CD4-positive, alpha-beta T cell treated with Interleukin-15 for 1 hour (primary cell): Measurements from ENCODE around the gene USB1.

Source experiments
- DNase-seq: peaks from one replicate; pipeline ENCODE4 v3.0.0-alpha.2; 2020

USB1 gene

DNA sequence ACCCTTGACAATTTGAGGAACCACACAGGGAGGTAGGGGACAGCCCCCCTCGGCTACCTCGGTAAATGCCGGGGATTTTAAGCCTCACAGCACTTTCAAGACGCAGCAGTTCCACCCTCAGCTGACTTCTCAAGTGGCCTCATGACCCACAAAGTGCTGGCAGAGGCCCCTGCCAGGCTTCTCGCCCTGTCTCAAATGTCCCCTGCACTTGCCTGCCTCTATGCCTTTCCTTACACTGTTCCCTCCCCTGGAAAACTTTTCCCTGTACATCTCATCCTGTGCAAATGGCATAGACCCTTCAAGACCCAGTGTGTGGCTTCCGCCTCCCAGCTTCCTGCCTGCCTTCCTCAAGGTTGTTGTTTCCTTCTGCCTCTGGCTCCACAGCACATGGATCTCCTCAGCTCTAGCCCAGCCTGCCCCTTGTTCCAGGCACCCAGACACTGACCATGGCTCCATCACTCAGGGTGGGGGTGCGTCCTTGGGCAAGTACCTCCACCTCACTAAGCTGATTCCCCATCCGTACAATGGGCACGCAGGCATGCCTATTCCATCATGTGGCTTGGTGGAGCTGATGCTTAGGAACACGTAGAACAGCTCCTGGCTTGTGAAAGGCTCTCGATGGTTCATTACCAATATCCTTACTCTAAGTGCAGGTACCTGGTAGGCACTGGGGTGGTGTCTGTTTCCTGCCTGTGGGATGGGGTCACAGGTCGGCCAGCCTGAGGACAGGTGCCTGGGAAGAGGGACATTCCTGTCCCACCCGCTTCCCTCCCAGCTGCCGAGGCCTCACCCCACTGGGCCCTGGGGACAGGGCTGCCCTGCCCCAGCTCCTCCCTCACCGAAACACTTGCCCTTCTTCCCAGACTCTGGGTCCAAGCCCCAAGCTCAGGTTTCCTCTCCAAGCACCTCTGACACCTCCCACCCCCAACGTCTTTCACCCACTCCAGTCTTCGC, 48.3 kb downstream of the USB1 start:
- DNase-seq, result no peak

DNA sequence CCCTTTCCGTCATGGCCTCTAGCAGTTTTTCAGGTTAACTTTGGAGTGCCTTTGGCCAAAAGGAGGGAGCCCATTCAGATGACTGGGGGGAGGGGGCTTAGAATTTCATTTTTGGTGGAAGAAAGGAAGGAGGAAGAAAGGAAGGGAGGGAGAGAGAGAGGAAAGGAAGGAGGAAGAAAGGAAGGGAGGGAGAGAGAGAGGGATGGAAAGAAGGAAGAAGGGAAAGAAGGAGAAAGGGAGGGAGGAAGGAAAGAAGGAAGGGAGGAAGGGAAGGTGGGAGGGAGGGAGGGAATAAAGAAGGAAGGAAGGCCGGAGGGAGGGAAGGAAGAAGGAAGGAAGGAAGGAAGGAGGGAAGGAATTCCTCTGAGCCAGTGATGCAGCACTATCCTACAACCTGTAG, 50.1 kb downstream of the USB1 start:
- DNase-seq, result no peak

DNA sequence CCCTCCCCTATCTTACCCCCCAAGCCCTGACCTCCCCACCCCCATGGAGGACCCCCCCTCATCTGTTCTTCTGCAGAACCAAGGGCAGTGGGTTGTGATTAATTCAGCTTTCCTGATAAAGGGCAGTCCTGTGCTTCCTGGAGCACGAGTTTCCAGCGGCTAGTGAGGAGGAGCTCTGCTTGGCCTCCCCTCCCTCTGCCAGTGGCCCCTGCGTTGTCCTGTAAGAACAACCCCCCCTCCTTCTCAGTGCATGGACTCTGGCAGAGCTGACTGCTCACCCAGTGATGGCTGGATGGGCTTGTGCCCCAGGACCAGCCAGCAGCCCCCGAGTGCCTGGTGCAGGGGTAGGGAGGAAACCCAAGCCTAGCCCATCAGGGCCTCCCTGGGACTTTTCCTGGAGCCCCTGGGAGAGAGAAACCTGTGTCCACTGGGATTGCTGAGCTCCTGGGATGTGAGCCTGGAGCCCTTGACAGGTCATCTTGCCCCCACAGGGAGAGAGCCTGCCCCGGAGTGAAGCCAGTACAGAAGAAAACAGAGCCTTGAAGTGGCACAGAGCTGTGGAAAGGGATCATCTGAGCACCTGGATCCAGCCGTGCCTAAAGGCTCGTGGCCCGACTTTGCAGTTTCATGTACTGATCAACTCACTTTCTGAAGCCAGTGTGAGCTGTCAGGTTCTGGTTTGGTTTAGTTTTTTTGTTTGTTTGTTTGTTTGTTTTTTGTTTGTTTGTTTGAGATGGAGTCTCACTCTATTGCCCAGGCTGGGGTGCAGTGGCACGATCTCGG, 50.8 kb downstream of the USB1 start:
- no peak for DNase-seq

DNA sequence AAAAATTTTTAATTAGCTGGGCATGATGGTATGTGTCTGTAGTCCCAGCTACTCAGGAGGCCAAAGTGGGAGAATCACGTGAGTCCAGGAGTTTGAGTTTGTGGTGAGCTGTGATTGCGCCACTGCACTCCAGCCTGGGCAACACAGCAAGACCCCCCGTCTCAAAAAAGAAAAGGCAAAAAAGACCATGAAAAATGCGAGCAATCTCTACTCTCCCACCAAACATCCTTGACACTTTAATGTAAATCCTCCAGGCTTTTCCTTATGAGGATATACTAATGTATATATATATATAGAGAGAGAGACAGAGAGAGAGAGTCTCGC, 52.4 kb downstream of the USB1 start:
- no peak for DNase-seq

DNA sequence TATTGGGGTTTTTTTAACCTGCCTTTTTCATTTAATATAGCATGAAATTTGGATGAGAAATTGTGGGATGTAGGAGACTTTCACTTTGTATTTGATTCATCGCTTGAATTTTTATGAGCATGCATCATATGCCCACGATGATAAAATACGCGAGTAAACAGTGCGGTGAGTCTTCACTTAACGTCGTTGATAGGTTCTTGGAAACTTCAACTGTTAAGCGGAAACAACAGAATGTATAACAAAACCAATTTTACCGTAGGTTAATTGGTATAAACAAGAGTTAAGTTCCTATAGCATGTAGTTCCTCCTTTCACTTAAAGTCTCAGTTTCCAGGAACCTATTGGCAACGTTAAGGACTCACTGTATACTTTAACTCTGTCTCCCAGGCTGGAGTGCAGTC, 53.1 kb downstream of the USB1 start:
- DNase-seq, result no peak

DNA sequence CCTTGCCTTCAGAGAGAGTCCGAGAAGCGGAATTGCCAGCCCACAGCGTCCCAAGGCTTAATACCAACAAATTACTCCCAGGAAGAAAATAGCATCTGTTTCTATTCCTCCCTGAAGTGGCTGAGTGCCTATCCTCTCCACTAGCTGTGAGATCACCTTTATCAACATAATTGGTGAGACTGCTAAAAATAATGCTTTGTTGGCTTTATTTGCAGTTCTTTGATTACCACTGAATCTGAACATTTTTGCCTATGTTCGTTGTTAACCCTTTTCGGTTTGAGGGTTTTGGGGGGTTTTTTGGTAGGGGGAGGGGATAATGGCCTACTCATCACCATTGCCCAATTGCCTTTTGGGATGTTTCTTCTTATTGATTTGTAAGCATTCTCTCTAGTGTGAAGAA, 55.4 kb downstream of the USB1 start:
- DNase-seq, result no peak

DNA sequence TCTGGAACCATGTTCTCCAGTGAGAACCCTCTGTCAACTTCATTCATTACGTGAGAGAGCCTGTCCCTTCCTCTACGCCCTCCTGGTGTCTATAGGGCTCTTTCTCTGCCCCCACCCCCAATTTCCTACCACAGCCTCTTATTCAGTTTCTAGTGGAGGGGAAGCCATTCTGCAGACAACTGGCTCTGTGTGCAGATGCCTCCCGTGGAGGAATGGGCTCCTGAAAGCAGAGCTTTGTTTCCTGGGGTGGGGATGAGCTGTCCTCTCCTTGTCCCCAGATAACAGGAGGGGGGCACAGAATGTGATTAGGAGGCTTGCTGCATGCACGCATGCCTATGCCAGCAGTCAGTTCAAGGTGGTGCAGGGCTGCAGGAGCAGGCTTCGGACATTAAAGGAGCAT, 55.9 kb downstream of the USB1 start:
- DNase-seq, result no peak

DNA sequence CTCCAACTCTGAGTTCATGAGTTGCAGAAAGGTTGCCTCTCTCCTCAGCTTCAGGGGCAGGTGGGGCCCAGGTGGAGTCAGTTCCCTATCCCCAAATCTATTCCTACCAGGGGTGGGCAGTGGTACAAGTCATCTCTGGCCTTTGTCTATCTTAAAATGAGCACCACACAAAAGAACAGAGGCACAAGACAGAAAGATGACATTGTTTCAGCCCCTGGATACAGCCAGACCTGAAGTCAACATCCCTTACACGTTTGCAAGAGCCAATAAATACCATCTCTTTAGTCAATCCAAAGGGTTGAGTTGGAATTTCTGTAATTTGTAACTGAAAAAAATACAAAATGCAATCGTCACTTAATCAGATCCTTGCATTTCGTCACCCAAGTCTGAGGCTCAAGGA, 56.6 kb downstream of the USB1 start:
- DNase-seq, result no peak

DNA sequence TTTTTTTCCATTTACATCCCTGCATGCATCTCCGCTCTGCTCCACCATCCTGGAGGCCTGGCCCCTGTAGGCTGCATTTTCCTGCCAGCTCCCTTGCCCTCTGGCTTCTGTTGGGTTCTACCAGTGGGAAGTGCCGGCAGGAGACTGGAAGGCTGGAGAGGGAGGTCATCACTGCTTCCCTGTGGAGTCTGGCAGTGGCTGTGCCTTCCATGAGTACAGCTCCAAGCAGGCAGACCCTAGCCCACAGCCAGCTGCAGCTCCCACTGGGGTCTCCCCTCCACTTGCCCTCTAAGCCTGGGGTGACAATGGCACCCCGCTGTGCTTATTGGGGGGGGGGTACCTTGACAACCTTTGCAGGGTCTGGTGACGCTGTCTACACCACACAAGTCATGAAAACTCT, 61.6 kb downstream of the USB1 start:
- DNase-seq, result no peak

DNA sequence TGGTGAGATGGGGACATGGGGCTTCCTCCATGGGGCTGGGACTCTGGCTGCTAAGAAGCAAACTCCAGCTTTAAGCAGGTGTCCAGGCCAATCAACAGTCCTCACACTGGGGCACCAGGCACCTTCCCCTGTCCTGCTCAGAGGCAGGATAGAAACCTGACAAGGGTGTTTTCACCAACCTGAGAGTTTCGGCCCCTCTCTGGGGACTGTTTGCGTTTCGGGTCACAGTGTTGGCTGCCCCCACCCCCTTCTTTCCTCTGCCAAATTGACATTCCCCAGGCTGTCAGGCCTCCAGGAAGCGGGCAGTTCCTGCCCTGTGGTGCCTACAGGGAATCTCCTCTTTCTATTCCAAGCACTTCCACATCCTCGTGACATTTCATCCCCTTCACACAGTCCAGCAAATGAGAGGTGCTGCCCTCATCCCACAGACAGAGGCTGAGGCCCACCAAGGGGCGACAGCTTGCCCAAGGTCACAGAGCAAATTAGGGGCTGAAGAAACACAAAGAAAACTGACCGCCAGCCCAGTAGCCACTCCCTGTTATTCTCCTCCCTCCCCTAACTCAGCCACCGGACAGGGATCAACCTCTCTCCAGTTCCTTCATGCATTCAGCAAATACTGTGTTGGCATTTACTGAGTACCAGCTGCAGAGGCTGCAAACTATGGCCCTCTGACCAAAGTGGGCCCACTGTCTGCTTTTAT, 62.3 kb downstream of the USB1 start:
- no peak for DNase-seq

DNA sequence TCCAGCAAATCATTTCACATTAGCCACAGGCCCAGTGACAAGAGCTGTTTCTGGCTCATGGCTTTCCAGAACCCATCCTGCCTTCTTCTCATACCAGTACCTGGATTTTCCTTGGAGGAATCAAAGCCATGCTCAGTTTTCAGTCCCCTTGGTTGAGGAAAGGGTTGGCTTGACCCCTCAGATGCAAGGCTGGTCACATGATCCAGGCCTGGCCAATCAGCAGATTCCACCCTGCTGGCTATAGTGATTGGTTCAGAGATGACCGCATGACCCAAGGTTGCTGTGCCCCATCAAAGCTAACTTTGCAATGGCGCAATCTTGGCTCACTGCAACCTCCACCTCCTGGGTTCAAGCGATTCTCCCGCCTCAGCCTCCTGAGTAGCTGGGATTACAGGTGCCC, 69.4 kb downstream of the USB1 start:
- no peak for DNase-seq
